ENCODE results near the gene SMIM44.
A peak's percentile ranks its signal among the peaks of the same experiment; 100 is the strongest.
"Not testable (repeated sequence)": the region's sequence is repeated elsewhere in the genome, so short reads cannot be mapped to it uniquely, and the experiment has no call there.

Gene SMIM44

GRCh38 chr19:3456925-3457527 is 26.2 kb downstream of the SMIM44 start:
- no peak for DNase-seq

- DNase-seq, result no peak
Observed at GRCh38 chr19:3455960-3456601, 27.2 kb downstream of the SMIM44 start.

- no peak for DNase-seq
Observed at GRCh38 chr19:3455393-3455955, 27.8 kb downstream of the SMIM44 start.

GRCh38 chr19:3454656-3455392 is 28.4 kb downstream of the SMIM44 start:
- no peak for DNase-seq

- no peak for DNase-seq
Observed at GRCh38 chr19:3453840-3454239, 29.4 kb downstream of the SMIM44 start.

GRCh38 chr19:3452942-3453214 is 30.4 kb downstream of the SMIM44 start:
- not testable (repeated sequence) for DNase-seq

GRCh38 chr19:3452171-3452941 is 30.9 kb downstream of the SMIM44 start:
- DNase-seq, result no peak

- no peak for DNase-seq
Observed at GRCh38 chr19:3451451-3451866, 31.8 kb downstream of the SMIM44 start.

GRCh38 chr19:3450796-3451411 is 32.3 kb downstream of the SMIM44 start:
- no peak for DNase-seq

GRCh38 chr19:3448616-3449334 is 34.5 kb downstream of the SMIM44 start:
- DNase-seq, result no peak

GRCh38 chr19:3446657-3447056 is 36.6 kb downstream of the SMIM44 start:
- DNase-seq, result not testable (repeated sequence)

GRCh38 chr19:3444695-3445234 is 38.5 kb downstream of the SMIM44 start:
- DNase-seq, result no peak

GRCh38 chr19:3443840-3444694 is 39.2 kb downstream of the SMIM44 start:
- DNase-seq, result no peak

- no peak for DNase-seq
Observed at GRCh38 chr19:3442487-3443071, 40.7 kb downstream of the SMIM44 start.

- DNase-seq, result no peak
Observed at GRCh38 chr19:3441986-3442329, 41.3 kb downstream of the SMIM44 start.

- DNase-seq, result no peak
Observed at GRCh38 chr19:3441089-3441985, 41.9 kb downstream of the SMIM44 start.

- DNase-seq, result peak; percentile 58
Observed at GRCh38 chr19:3440082-3440481, 43.2 kb downstream of the SMIM44 start.

GRCh38 chr19:3434630-3435553 is 48.3 kb downstream of the SMIM44 start:
- DNase-seq, result peak; percentile 95

All from activated CD4-positive, alpha-beta T cell treated with anti-CD3 and anti-CD28 coated beads, Interleukin-2, amount 50 U/mL, for 1 hour (primary cell).